NB4 (cell line): ENCODE results near the gene TTLL1.

Source experiments
- POLR2A ChIP-seq: IDR thresholded peaks from 2 replicates; pipeline ENCODE4 v1.6.1; 2011; ENCODE audit warnings: mild to moderate bottlenecking; ENCODE audit not compliant: insufficient read length; ENCODE audit errors: extremely low read depth
- TF ChIP-seq, protein P1 (sequence below): IDR thresholded peaks from one replicate; pipeline ENCODE4 v1.5.1; 2012; ENCODE audit warnings: low read depth, low read length

DNA sequence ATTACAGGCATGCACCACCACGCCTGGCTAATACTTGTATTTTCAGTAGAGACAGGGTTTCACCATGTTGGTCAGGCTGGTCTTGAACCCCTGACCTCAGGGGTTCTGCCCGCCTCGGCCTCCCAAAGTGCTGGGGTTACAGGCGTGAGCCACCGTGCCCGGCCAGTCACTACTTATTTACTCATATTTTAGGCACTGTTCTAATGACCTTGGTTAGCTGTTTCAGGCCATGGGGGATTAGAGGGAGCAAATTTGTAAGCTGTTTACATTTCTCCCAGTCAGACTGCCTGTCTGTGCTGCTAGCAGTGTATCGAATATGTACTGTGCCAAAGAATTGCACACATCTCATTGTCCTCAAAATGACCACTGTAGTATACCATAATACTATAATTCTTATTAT lies 41.6 kb downstream of the TTLL1 start:
- TF ChIP-seq, protein P1, sequence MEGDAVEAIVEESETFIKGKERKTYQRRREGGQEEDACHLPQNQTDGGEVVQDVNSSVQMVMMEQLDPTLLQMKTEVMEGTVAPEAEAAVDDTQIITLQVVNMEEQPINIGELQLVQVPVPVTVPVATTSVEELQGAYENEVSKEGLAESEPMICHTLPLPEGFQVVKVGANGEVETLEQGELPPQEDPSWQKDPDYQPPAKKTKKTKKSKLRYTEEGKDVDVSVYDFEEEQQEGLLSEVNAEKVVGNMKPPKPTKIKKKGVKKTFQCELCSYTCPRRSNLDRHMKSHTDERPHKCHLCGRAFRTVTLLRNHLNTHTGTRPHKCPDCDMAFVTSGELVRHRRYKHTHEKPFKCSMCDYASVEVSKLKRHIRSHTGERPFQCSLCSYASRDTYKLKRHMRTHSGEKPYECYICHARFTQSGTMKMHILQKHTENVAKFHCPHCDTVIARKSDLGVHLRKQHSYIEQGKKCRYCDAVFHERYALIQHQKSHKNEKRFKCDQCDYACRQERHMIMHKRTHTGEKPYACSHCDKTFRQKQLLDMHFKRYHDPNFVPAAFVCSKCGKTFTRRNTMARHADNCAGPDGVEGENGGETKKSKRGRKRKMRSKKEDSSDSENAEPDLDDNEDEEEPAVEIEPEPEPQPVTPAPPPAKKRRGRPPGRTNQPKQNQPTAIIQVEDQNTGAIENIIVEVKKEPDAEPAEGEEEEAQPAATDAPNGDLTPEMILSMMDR = no peak
- no peak for TF ChIP-seq POLR2A
